ENCODE measurements around the gene SPECC1.
A peak's percentile ranks its signal among the peaks of the same experiment; 100 is the strongest.
"Not testable (repeated sequence)": the region's sequence is repeated elsewhere in the genome, so short reads cannot be mapped to it uniquely, and the experiment has no call there.

SPECC1 gene

DNA sequence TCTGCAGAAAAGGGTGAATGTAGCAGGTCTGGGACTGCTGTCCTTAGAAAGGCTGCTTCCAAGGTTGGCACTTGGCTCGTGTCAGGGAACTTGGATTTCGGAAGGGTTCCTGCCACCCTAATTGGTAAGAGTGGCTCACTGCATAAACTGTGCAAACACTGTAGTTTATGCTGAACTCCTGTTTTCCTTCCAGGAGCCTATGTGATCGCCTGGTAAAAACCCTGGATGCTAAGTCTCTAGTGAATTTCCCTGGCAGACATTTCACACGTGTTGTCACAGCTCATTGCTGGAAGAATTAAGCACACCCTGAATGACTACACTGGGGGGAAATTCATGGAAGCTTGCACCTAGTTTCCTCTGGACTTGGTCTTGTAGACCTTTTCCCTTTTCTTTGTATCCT is 140.1 kb downstream of the SPECC1 start:
- peak in 1 of 42 donors; percentile 37 for DNase-seq

DNA sequence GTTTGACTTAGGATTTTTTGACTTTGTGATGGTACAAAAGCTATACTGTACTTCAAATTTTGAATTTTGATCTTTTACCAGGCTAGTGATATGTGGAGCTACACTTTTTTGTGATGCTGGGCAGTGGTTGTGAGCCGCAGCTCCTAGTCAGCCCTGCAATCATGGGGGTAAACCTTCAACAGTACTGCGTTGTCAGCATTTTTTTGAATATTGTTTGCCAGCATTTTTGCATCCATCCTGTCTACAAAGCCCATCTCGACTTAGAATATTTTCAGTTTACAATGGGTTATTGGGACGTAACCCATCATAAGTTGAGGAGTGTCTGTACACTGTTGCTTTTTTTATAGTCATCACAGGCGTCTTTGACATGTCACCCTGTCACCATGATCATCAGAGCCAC is 142.0 kb downstream of the SPECC1 start:
- intact Hi-C loops (cut with DNase I) = no loop called here
- DNase-seq = peak in 1 of 42 donors; percentile 8

More for the DNA sequence above, 140.1 kb downstream of the SPECC1 start:
- intact Hi-C loops (cut with DNase I) = no loop called here

DNA sequence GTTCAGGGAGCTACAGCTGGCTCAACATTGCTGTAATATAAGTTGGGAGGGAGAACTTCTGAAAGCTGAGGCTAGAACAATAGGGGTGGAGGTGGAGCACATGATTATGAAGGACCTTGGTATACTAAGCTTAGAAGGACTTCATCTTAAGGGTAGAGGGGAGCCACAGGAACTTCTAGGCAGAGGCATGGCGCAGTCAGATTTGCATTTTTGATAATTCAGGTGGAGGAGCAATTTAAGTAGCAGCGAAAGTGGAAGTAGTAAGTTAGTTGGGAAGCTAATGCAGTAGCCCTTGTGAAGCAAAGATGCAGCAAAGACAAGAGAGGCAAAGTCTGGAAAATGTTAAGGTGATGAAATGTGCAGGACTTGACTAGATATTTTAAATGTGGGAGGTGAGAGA is 144.1 kb downstream of the SPECC1 start:
- DNase-seq = peak in 1 of 42 donors; percentile 14
- intact Hi-C loops (cut with DNase I) = no loop called here

DNA sequence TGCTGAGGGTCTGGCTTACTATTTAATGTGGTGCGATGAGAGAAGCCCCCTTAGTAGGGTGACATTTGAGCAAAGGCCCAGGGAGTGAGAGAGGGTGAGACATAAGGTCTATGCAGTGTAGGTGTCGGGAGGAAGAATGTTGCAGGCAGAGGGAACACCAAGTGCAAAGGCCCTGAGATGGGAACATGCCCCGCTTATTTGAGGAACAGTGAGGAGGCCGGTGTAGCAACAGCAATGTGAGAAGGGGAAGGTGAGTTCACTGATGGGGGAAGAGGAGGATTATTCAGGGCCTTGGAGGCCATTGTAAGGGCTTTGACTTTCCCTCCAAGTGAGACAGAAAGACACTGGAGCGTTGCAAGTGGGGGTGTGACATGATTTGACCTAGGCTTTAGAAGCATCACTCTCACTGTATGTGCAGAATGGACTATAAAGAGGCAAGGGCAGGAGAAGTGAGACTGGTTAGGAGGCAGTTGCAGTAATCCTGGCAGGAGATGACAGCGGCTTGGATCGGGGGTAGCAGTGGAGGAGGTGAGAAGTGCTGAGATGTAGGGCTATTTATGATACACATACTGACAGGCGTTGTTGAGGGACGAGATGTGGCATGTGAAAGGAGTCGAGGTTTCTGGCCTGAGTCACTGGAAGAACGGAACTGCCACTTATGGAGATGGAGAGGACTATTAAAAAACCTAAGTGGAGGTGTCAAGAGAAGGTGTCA is 145.3 kb downstream of the SPECC1 start:
- intact Hi-C loops (cut with DNase I) = no loop called here
- no peak for DNase-seq

DNA sequence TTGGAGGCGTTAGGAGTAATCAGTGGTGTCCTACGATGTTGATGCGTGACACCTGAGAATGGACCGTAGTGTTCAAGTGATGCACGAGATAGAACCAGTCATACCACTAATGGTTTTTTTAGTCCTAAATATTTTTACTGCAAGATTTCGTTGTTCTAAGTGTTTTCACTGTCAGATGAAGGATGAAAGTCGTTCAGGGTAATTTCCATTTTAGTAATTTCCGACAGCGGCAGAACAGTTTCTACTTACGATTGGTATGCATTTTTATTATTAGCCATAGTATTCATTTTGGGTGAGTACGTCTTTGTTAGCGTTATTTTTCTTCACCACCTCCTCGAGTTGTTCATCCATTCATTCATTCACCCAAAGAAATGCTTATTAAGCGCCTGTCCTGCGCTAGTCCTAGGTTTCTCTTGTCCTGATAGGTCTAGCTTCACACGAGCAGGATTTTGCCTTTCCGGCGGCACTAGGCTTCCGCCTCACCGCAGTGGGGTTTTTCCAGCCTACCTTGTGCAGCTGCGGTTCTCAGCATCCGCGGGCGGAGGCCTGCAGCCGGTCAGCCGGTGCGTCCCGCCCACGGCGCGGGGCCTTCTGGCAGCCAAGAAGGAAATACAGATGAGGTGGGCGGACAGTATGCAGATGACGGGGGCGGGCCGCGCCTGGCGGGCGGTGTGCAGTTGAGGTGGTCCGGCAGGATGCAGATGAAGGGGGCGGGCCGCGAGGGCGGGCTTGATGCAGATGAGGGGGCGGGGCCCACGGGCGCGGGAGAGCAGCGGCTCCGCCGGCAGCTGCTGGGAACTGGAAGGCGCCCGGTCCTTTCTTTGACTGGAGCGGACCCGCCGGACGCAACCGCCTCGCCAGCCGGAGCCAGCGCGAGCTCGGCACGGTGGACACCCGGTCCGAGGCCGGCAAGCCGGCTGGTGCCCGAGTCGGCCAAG is 146.4 kb downstream of the SPECC1 start:
- peak; percentile 91 to 99 (median 96) for DNase-seq
- intact Hi-C loops (cut with DNase I) = no loop called here

DNA sequence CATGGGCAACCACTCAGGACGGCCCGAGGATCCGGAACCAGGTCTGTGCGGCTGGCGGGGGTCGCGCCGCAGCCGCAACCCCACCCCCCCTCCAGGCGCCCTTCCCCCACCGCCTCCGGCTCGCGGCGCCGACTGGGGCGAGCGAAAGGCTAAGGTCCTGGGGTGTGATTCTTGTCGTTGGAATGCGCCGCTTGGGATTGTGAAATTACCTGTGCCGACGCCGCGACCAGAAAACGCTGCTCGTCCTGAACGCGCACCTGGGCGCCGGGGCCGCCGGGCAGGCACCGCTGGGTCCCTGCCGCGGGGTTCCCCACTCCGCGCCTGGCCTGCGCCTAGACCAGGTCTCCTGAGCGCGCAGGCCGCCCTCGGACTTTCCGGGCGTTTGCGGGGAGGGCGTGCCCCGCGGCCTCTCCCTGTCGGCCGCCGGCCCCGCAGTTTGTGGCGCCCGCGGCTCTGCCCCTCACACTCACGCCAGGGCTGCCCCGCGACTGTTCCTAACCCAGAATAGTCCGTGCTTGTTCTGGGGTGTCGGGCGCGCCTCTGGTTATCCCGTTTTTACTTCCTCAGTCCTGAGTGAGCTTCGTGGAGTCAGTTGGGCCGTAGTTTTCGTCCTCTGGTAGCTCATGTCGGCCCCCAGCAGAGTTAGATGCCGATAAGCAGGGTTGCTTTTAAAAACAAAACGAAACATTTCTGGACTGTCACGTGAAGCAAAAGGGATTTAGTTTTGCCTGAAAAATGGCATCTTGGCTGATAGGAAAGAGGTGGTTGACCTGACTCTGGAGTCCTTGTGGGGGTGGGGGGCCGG is 147.2 kb downstream of the SPECC1 start:
- intact Hi-C loops (cut with DNase I) = no loop called here
- DNase-seq = peak in 32 of 42 donors; percentile 11 to 71 (median 36)

DNA sequence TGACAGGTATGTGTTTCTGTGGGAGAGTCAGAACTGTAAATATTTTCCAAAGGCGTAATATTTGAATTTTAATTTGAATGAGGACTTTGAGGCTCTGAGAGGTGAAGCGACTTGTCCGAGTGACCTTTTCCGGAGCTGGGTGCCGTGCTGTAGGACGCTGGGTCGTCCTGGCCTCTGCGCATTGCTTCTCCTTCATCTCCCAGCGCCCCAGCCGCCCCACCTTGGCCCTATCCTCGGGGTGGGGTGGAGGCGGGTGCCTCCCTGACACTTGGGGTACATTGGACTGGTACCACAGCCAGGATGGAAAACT is 147.8 kb downstream of the SPECC1 start:
- intact Hi-C loops (cut with DNase I) = no loop called here
- peak in 3 of 42 donors; percentile 23 to 58 (median 39) for DNase-seq

DNA sequence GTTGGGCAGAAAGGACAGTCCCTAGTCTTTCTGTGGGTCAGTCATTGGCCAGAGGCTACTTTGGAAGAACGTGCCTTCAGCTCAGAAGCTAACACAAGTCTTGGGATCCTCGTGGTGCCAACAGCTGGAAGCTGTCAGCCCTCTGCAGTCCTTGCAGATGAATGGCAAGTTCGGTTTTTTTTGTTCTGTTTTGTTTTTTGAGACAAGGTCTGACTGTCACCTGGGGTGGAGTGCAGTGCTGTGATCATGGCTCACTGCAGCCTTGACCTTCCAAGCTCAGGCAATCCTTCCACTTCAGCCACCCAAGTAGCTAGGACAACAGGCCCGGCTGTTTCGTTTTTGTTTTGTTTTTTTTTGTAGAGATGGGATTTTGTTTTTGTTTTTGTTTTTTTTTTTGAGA is 149.4 kb downstream of the SPECC1 start:
- peak in 1 of 42 donors; percentile 42 for DNase-seq
- intact Hi-C loops (cut with DNase I) = no loop called here

DNA sequence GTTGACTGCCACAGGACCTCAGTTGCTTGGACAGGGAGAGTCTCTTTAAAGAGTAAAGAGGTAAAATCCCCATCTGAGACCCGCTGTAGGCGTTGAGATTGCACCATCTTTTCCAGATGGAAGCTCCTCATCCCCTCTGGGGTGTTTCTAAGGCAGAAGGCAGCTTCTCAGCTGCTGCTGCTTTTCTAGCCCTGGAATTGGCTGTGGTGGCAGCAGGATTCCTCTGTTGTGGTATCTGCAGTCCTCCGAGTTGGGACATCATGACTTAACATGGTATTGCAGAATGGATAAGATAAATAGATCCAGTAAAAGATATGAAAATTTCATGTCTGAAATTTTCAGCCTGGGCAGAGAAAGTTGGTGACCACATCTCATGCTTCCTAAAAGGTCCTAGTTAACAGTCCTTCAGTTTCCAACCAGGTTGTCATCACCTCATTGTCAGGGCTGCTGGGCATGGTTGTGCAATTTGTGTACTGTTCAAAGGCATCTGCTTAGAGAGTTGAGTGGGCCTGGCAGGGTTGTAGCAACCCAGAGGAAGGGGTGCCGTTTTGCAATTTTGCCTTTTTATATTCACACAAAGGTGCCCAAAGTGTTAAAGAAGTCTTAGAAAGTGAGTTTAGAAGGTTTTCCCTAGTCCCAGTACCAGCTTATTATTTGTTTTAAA is 150.4 kb downstream of the SPECC1 start:
- intact Hi-C loops (cut with DNase I) = no loop called here
- DNase-seq = peak in 1 of 42 donors; percentile 40

DNA sequence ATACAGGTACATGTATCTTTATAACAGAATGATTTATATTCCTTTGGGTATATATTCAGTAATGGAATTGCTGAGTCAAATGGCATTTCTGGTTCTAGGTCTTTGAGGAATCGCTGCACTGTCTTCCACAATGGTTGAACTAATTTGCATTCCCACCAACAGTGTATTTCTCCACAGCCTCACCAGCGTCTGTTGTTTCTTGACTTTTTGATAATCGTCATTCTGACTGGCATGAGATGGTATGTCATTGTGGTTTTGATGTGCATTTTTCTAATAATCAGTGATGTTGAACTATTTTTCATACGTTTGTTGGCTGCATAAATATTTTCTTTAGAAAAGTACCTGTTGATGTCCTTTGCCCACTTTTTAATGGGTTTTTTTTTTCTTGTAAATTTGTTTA is 156.4 kb downstream of the SPECC1 start:
- DNase-seq = peak in 1 of 42 donors; percentile 27
- intact Hi-C loops (cut with DNase I) = not testable (repeated sequence)

DNA sequence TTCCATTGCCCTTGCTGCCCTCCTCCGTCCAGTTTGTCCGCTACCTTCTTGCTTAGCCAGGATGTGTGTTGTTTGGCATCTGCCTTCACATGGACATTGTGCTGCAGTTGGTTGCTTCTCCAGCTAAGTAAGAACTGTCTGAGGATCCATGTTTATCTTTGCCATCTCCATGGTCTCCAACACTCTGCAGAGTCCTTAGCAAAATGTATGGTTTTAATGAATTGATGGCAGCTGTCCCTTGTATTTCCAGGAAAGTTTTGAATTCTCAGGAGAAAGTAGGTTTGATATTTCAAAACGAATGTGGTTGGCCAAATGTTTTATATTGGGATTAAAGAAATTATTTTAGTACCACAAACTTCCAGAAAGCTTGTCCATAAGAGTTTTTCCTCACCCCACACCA is 160.9 kb downstream of the SPECC1 start:
- intact Hi-C loops (cut with DNase I) = no loop called here
- no peak for DNase-seq

DNA sequence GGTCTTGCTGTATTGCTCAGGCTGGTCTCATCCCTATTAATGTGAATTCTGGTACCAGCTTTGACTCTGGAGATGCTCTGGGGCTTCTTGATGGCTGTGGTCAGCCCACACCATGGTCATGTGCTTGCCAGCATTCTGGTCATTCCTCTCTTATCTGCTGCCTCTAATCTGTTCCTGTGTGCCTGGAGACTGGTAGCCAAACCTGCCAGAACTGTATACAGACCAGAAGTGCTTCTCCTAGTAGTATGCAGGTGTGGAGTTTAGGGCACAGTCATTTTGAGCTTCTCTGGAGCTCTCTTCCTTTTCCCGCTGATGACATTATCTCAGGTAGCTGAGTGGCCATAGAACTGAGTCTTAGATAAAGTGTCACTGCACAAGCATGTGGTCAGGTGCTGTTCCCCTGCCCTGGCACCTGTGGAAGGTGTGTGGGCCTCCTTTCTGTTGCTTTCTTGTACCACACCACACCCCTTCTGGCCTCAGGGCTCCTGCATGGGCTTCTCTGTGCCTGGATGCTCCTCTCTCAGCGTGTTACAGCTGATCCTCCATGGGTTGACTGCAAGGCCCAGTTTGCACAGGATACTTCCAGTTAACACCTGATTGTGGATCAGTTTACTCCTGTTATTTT is 162.7 kb downstream of the SPECC1 start:
- intact Hi-C loops (cut with DNase I) = no loop called here

DNA sequence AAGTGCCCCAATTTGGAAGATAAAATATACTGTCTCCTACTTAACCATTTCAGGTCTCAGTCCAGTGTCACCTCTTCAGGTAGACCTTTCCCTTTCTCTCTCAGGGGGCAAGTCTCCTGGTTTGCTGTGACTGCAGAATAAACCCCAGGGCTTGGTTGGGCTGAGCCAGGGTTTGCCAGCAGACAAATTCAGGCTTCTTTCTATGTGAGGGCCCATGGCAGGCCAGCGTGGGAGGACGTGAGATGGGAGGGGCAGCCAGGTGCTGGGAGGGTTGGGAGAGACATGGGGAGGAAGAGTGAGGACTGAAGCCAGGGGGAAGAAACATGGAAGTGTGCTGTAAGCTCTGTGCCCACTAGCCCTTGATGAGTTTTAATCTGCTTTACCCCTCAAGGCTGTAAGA is 163.2 kb downstream of the SPECC1 start:
- no peak for DNase-seq
- intact Hi-C loops (cut with DNase I) = no loop called here

More for the DNA sequence above, 162.7 kb downstream of the SPECC1 start:
- no peak for DNase-seq

DNA sequence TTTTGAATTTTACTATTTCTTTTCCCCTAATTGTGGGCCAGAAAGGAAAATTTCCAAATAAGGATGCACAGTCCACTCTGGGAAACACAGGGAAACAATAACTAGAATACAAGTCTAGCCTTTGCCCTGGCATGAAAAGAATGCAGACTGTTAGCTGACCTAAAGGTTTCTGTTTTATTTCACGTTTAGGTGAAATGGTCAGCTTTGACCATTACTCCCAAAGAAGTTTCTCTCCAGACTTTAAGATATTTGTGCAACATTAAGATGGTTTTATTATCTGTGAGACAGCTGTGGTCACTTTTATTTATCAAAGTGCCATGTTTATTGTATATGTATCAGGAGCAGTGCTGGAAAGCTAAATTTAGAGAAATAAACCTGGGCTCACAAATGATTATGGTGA is 163.9 kb downstream of the SPECC1 start:
- intact Hi-C loops (cut with DNase I) = no loop called here
- no peak for DNase-seq

DNA sequence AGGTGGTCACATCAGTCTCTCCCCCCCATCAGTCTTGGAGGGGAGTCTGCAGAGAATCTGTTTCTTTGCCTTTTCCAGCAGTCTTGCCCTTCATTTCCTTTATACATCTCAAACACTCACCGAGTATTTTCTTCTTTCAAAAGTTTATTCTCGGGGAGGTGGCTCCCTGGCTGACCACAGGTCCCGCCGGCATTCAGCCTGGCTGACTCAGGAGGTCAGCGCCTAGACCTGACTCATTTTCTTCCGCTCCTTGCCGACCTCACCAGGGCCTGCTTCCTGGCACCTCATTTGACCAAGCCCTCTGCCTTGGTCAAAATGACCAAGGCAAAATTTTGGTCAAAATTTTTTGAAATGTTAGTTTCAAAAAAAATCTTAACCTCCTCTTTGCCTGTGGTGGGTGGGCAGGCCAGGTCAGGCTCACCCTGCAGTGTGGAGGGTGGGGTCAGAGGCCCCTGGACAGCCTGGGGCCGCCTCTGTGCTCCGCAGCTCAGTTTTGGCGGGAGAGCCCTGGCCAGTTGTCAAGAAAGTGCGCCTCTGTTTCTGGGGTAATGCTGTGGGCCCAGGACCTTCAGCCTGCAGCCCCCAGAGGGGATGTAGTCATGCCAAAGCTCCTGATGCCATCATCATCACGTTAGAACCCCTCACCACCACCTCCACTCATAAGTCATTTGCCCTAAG is 165.6 kb downstream of the SPECC1 start:
- intact Hi-C loops (cut with DNase I) = no loop called here
- no peak for DNase-seq

DNA sequence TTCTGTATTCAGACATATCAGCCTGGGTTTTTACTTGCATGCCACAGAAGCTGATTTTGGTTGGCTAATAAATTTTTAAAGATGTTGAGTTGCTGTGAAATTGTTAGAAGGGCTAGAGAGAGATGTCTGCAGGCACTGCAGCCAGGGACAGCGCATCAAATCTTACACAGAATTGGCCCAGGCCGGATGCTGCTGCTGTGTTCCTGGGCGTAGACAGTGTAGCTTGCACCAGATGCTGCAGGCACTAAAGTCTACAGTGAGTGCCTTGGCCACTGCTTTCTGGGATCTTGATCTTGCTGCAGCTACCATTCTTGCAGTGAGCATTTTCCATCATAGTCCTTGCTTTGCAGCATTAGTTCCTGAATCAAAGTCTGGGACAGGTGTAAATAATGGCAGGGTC is 169.9 kb downstream of the SPECC1 start:
- DNase-seq = peak in 26 of 42 donors; percentile 27 to 81 (median 56)
- intact Hi-C loops (cut with DNase I) = no loop called here

DNA sequence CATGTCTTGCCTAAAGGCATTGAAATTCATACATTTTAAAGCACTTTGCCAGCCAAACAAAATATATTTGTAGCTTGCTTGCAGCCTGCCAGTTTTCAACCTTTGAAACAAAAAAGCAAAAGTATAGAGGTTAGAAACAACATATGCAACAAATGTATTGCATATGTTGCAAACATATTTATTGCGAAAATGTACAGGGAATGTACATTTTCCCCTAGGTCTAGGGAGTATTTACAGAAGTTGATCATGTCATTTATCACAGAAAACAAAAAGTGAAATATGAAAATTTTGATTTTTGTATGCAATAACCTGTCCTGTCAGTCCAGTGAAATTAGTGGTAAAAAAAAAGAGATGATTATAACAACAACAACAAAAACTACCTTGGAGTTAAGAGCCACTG is 171.5 kb downstream of the SPECC1 start:
- no peak for DNase-seq
- intact Hi-C loops (cut with DNase I) = no loop called here

DNA sequence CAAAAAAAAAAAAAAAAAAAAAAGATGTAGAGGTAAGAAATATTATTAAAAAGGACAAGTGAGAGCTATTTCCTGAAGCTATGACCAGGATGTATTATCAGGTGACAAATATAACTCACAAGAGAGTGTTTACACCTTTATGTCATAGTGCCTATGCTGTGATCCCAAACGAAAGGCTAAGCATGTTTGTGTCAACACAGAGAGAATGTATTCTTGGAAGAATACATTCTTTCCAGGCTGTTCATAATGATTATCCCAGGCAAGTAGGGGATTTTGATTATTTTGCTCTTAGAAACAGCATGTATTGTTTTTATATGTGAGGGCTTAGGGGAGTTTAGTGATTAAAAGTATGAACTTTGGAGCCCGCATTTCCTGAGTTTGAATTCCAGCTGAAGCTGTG is 175.0 kb downstream of the SPECC1 start:
- no peak for DNase-seq
- intact Hi-C loops (cut with DNase I) = no loop called here
